Stimulated activated CD8-positive, alpha-beta memory T cell treated with anti-CD3 and anti-CD28 coated beads, Interleukin-15, amount 100 ng/mL, for 4 hours (primary cell): ENCODE results near the gene SHTN1.

Source experiments
- DNase-seq, 2 donors: peaks; one replicate each; pipeline ENCODE4 v3.0.0-alpha.2; 2020; ENCODE audit warnings: low read depth in 2 of 2

SHTN1 gene

GRCh38 chr10:116918583-116918982 is 86.4 kb downstream of the SHTN1 start:
- DNase-seq, result no peak

DNA sequence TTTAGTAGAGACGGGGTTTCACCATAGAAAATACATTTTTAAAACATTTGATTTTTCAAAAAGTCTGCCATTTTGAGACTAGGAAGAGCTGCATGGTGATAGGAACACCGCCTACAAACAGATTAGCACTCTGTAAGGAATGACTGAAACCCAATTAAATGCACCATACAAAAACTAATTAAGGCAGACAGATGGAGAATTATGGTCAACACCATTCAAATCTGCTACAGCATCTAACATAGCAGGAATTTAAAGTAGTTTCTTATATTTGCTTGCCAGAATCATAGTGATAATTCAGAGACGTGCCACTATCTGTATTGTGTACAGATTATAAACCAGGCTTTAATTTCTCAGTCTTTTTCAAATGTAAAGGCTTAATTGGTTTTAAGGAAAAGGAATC is 87.5 kb downstream of the SHTN1 start:
- DNase-seq, result no peak

DNA sequence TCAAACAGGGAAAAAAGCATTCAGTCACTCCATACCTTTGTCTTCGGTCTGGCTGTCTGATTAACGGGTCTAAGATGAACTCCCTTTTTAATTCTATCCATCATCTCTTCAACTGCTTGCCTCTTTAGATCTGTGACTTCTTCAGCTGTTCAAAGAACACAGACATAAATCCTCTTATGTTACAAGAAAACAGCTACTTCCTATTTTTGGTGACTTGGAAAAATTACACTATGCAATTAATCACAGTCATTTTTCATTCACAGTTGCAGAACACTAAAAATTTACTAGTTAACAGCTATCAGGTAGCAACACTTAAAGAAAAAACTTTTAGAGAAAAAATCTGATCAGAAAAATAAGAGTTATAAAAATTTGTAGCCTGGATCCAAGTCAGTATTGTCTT is 89.6 kb downstream of the SHTN1 start:
- no peak for DNase-seq

DNA sequence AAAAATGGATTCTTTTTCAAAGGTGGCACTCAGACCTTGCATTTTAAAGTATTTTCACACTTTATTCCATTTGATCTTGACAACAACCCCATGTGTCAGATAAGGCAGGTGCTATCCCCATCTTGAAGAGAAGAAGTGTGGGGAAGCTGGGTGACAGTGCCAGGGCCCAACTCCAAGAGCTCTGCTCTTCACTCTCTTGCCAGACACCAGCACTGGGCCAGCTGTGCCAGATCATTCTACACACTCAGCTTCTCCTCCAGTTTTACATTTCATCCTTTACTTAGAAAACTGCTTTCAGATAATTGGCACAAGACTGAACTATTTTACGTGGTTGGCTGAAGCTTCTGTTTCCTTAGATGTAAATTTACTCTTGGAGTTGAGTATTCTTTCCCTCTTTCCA is 91.3 kb downstream of the SHTN1 start:
- DNase-seq, result no peak

- DNase-seq, result no peak
Measured at GRCh38 chr10:116912162-116912561, 92.8 kb downstream of the SHTN1 start.

GRCh38 chr10:116910910-116911309 is 94.1 kb downstream of the SHTN1 start:
- no peak for DNase-seq

GRCh38 chr10:116909307-116909706 is 95.7 kb downstream of the SHTN1 start:
- no peak for DNase-seq

DNA sequence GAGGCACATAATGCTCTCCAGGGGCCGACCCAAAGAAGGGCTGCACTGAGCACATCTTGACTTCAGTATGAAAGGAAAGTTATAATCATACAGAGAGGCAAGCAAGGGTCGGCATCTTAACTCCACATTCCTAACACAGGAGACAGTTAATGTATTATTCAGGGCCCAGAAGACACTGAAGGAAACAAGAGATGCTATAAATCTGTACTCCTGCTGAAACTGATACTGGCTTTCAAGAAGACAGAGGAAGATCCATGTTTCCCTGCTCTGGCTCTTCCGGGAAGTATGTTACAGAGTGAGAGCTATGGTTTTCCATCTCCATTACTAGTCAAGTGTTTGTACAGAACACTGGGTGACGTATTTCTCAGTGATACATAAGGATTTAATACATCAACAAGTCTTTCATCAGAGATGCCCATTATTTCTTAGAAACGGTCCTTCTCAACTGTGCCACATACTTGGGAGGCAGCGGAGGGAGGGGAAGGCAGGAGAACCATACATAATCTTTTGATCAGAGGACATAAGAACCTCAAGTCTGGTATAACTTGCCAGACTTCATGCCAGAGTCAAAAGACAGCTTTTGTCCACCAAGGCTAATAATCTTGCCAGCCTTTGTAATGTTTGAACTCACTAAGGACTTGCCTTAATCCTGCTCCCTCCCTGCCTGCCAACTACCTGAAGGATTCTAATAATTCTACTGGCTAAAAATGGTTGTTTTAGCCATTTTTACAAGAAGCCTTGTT is 97.6 kb downstream of the SHTN1 start:
- no peak for DNase-seq

GRCh38 chr10:116905845-116906210 is 99.2 kb downstream of the SHTN1 start:
- DNase-seq, result no peak

GRCh38 chr10:116899626-116900025 is 105.4 kb downstream of the SHTN1 start:
- DNase-seq, result no peak

- DNase-seq, result no peak
Measured at GRCh38 chr10:116893686-116894037, 111.3 kb downstream of the SHTN1 start.

DNA sequence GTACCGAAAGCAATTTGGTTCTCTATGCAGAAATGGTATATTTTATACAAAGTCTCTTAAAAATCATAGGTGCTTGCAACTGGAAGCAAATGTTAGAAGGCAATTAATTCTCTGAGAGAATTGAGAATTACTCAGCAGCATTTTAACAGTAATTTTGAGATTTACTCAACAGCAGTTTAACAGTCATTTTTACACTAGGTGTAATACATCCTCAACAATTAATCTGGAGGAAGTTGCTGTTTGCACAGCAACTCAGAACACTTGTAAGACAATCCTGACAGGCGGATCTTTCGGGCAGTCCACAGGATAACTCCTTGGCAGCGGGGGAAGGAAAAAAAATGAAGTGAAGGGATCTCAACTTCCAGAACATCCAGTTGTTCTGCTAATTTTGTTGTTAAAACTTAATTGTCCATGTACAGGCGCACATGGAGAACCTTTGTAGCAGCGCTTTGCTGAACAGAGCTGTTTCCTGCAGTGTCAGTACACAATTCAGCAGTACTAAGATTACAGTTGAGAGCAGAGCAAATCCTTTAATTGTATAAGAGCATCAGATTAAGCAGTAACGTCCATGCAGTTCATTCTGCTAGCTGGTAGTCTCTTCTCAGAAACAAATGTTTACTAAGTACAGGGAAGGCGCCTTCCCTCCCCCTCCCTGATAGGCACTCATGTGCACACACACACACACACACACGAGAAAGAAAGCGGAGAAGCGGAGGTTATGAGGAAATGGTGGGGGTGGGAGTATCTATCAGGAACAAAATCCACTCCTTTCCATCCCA is 111.9 kb downstream of the SHTN1 start:
- DNase-seq, result no peak

- DNase-seq, result no peak
Measured at GRCh38 chr10:116891208-116891607, 113.8 kb downstream of the SHTN1 start.

DNA sequence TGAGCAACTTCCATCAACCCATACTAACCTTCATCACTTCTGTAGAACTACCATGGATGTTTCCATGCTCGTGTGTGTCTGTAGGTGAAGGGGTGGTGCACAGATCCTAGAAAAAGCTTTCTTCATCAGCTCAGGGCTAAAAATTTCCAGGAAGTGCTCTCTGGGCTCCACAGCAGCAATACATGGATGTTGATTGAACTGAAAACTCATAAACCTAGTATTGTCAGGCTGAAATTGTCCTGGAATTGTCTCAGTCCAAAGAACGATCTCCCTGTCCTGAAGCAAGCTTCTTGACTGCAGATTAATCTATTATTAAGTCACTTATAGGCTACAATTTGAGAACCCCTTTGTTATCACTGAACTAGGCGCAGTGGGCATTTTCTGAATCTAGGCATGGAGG is 115.9 kb downstream of the SHTN1 start:
- DNase-seq, result no peak

GRCh38 chr10:116888380-116889055 is 116.5 kb downstream of the SHTN1 start:
- DNase-seq, result no peak

- no peak for DNase-seq
Measured at GRCh38 chr10:116886772-116887171, 118.2 kb downstream of the SHTN1 start.

GRCh38 chr10:116882639-116883038 is 122.3 kb downstream of the SHTN1 start:
- no peak for DNase-seq

- DNase-seq, result no peak
Measured at GRCh38 chr10:116880716-116881482, 124.1 kb downstream of the SHTN1 start.

DNA sequence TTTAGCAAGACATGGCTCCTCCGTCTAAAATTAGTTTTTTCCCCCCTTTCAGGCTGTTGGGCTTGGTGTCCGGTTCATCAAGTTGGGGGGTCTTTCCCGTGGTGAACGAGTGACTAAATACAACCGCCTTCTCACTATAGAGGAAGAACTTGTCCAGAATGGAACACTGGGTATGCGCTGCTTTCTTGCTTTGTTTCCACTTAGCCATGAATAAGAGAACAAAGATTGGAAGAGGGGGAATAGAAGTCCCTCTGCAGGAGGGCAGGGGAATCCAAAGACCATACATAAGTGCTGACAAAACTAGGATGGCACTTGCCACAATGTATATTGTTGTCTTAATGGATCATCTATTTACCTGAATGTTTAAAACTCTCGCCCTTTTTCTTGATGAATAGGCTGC is 125.2 kb downstream of the SHTN1 start:
- DNase-seq, result no peak

- DNase-seq, result no peak
Measured at GRCh38 chr10:116878123-116878522, 126.9 kb downstream of the SHTN1 start.

DNA sequence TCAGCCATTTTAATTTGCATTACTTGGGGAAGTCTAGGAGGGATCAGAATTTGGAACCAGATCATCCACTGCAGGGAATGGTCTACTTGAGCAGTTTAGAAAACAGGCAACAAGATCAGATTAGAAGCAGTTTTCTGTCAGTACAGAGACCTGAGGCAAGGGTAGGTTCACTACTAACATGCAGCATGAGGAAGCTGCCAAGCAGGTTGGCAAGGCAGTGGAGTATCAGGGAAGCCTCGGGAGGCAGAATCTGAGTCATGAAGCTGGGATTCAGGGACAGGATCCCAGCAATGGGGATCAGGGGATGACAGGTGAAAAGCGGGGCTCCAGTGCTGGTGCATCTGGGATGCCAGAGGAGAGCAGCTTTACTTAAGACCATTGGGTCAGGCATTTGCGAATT is 127.6 kb downstream of the SHTN1 start:
- no peak for DNase-seq

- no peak for DNase-seq
Measured at GRCh38 chr10:116875897-116876296, 129.1 kb downstream of the SHTN1 start.
